Right atrium auricular region (tissue), 2 donors: ENCODE results near the gene AGPAT4. TPM values are rescaled to one million over a fixed set of nuclear protein-coding genes. Genes with fewer than 3 reads are reported as not detected.

Experiments used
- DNase-seq: peaks from one replicate; pipeline ENCODE4 v3.0.0-alpha.2; 2019; ENCODE audit warnings: low spot score
- H3K27ac ChIP-seq, 2 donors: fragments of 200-600 bp; sonication (generic); 1 replicate in 1 of 2; 2 replicates in 1 of 2; pipeline ENCODE4 v1.5.1; 2016 to 2019
- H3K27me3 ChIP-seq, 2 donors: fragments of 200-600 bp; sonication (generic); one replicate each; pipeline versions ENCODE4 v1.5.1 to v1.6.0; 2017 to 2019
- H3K36me3 ChIP-seq: fragments of 200-600 bp; sonication (generic); one replicate; pipeline ENCODE4 v1.5.1; 2016
- H3K4me1 ChIP-seq, 2 donors: fragments of 200-600 bp; sonication (generic); one replicate each; pipeline versions ENCODE4 v1.5.1 to v1.6.0; 2017 to 2019
- H3K4me3 ChIP-seq, 2 donors: fragments of 200-600 bp; sonication (generic); 1 replicate in 1 of 2; 2 replicates in 1 of 2; pipeline ENCODE4 v1.5.1; 2017 to 2019; ENCODE audit warnings: mild to moderate bottlenecking in 1 of 2, moderate library complexity in 1 of 2
- H3K9me3 ChIP-seq, 2 donors: fragments of 200-600 bp; sonication (generic); one replicate each; pipeline ENCODE4 v1.5.1; 2019
- total RNA-seq, 2 donors: library from RNA; depleted of rRNA; stranded (reverse); fragments of >200 nt; gene quantifications; one replicate each; pipeline ENCODE4 v1.1.0, GENCODE V29; 2016
- TF ChIP-seq, protein P1 (sequence below), 2 donors: fragments of 200-600 bp; sonication (generic); IDR thresholded peaks; one replicate each; pipeline ENCODE4 v1.5.1; 2019; ENCODE audit warnings: antibody characterized with exemption in 2 of 2

The AGPAT4 gene
- total RNA-seq, 2 donors from 2014 or later, result 2.3 to 2.6 TPM

DNA sequence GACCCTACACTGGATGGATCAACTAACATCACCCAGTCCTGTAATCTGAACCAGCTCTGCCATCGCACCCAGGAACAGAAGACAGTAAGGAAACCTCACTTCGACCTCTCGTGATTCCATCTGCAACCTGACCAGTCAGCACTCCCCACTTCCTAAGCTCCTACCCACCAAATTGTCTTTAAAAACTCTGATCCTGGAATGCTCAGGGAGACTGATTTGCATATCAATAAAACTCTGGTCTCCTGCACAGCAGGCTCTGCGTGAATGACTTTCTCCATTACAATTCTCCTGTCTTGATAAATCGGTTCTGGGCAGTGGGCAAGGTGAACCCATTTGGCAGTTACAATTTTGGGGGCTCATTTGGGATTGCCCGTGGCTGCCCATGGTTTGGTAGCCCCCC, 18.3 kb upstream of the AGPAT4 start:
- TF ChIP-seq, protein P1, sequence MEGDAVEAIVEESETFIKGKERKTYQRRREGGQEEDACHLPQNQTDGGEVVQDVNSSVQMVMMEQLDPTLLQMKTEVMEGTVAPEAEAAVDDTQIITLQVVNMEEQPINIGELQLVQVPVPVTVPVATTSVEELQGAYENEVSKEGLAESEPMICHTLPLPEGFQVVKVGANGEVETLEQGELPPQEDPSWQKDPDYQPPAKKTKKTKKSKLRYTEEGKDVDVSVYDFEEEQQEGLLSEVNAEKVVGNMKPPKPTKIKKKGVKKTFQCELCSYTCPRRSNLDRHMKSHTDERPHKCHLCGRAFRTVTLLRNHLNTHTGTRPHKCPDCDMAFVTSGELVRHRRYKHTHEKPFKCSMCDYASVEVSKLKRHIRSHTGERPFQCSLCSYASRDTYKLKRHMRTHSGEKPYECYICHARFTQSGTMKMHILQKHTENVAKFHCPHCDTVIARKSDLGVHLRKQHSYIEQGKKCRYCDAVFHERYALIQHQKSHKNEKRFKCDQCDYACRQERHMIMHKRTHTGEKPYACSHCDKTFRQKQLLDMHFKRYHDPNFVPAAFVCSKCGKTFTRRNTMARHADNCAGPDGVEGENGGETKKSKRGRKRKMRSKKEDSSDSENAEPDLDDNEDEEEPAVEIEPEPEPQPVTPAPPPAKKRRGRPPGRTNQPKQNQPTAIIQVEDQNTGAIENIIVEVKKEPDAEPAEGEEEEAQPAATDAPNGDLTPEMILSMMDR (IDR thresholded peaks at IDR 0.05), result no peak
- Histone ChIP-seq H3K27ac (no peak overlapping the region), H3K4me1 (no peaks in the 10 kb centered on the region), H3K4me3 (no peak overlapping the region), H3K27me3 (no peaks in the 10 kb centered on the region), H3K9me3 (no peaks in the 10 kb centered on the region), H3K36me3 (no peaks in the 10 kb centered on the region)
- DNase-seq, result no peak

DNA sequence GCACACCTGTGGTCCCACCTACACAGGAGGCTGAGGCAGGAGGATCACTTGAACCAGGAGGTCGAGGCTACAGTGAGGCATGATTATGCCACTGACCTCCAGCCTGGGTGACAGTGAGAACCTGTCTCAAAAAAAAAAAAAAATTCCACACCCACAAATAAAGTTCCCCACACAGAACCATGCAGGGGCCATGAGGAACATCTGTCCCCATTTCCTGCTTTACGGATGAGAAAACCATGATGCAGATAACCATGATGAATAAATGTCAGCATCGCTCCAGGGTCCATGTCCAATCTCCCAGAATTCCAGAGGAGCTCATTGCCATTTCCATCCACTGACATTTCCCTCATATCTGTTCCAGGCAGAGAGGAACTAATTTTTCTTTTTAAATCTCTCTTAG, 16.9 kb upstream of the AGPAT4 start:
- DNase-seq, result no peak
- TF ChIP-seq, protein P1 (IDR thresholded peaks at IDR 0.05), result no peak
- H3K4me3 ChIP-seq, result no peak overlapping the region

DNA sequence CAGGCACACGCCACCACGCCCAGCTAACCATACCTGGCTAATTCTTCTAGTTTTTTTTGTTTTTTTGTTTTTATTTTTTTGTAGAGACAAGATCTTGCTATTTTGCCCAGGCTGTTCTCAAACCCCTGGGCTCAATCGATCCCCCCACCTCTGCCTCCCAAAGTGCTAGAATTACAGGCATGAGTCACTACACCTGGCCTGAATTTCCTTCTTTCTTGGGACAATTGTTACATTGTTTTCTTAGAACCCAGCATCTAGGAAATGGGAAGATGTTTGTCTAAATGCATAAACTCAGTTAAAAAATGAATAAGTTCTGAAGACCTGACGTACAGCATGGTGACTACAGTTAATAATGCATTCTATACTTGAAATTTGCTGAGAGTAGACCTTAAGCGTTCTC, 10.8 kb upstream of the AGPAT4 start:
- H3K9me3 ChIP-seq, result no peaks in the 10 kb centered on the region
- no peaks in the 10 kb centered on the region for H3K4me1 ChIP-seq
- no peaks in the 10 kb centered on the region for H3K27me3 ChIP-seq
- H3K4me3 ChIP-seq, result no peak overlapping the region
- no peak overlapping the region for H3K27ac ChIP-seq
- no peaks in the 10 kb centered on the region for H3K36me3 ChIP-seq
- DNase-seq, result no peak
- TF ChIP-seq, protein P1 (IDR thresholded peaks at IDR 0.05), result no peak

More for the DNA sequence above, 16.9 kb upstream of the AGPAT4 start:
- Histone ChIP-seq H3K9me3 (no peaks in the 10 kb centered on the region), H3K4me1 (no peaks in the 10 kb centered on the region), H3K36me3 (no peaks in the 10 kb centered on the region), H3K27ac (no peak overlapping the region), H3K27me3 (no peaks in the 10 kb centered on the region)

DNA sequence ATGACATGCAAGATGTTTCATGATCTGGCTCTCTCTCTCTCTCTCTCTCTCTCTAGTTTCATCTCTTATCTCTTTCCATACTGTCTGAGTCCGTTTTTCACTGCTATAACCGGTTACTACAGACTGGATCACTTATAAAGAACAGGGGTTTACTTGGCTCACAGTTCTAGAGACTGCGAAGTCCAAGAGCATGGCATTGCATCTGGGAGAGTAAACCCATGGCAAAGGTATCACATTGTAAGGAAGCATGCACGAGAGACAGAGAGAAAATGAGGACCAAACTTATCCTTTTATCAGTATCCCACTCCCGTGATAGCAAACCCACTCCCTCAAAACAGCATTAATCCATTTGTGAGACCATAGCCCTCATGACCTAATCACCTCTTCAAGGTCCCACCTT, 7.2 kb upstream of the AGPAT4 start:
- DNase-seq, result no peak
- Histone ChIP-seq H3K27me3 (no peaks in the 10 kb centered on the region), H3K36me3 (no peaks in the 10 kb centered on the region), H3K9me3 (no peaks in the 10 kb centered on the region), H3K4me1 (no peaks in the 10 kb centered on the region), H3K27ac (no peak overlapping the region), H3K4me3 (no peak overlapping the region)
- TF ChIP-seq, protein P1 (IDR thresholded peaks at IDR 0.05), result no peak

DNA sequence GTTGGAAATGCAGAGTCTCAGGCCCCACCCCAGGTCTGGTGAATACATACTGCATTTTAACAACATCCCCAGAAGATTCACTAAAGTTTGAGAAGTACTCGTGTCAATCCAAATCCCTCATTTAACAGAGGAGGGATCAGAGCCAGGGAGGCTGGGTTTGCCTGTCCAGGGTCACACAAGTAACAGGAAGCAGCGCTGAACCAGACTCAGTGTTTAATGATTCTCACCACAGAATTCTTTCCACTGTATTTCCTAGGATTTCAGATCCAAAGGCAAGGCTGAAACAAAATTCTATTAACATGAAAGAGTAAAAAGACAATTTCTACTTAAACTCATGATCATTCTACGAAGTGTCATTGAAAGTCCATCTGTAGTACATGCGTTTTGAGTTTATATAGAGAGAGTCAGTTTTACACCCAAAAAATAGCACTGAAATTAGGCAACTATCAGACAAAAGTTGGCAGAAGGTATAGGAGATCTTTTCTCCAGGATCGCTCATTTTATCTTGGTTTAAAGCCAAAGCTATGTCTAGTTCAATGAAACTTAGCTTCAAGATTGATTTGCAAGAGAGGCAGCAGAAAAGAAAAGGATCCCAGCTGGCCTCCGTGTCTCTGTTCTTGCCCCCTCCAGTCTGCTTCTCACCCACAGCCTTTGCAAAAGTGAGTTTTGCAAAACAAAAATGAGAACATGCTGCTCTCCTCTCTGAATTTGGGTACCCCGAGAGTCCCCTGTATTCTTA, 6.0 kb upstream of the AGPAT4 start:
- Histone ChIP-seq H3K36me3 (no peaks in the 10 kb centered on the region), H3K27me3 (no peaks in the 10 kb centered on the region), H3K9me3 (no peaks in the 10 kb centered on the region), H3K27ac (no peak overlapping the region), H3K4me3 (no peak overlapping the region), H3K4me1 (peaks cover 0 to 1% of the 10 kb centered on the region in 2 donors)
- TF ChIP-seq, protein P1 (IDR thresholded peaks at IDR 0.05), result no peak
- no peak for DNase-seq
